ENCODE measurements around the gene PDGFA.

Gene PDGFA

DNA sequence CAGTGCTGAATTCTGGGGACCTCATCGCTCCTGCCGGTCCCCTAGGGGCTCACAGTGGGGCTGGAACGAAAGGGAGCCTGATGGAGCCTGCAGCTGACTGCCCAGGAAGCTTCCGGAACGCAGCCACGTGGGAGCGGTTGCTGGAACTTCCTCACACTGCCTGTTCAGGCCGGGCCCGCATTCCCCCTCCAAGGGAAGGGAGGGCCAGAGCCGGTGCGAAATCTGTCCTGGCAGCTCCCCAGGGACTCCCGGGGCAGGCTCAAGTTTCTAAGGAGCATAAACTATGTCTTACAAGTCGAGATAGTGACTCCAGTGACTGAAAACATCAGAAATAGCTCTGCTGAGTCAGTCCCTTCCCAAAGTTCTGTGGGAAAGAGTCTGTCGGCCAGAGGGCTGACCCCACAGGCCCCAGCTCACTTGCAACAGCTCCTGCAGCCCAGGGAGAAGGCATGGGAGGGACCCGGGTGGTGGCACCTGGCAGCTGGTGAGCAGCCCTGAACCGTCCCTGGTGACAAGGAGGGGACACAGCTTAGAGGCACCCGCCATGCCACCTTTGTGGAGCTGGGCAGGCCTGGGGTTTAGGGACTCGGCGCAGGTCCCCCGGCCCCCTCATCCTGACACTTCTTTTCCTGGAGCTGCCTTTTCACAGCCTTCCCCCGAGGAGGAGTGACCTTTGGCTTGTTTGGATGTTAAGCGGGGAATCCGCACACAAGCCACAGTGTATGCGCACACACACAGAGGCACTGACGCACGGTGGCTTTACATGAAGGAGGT is 47.6 kb downstream of the PDGFA start:
- H3K4me3 ChIP-seq (ENCODE audit: low read length) = no peak overlapping the region
- H3K36me3 ChIP-seq (ENCODE audit: control insufficient read depth, insufficient read depth, low read length, severe bottlenecking) = no peaks in the 10 kb centered on the region
- H3K9ac ChIP-seq (ENCODE audit: low read length) = no peak overlapping the region
- peak; percentile 87 for DNase-seq (ENCODE audit: low read depth)
- H3K4me1 ChIP-seq (ENCODE audit: control insufficient read depth, insufficient read depth, low read length) = peaks cover 14% of the 10 kb centered on the region
- peaks cover 7% of the 10 kb centered on the region for H3K27me3 ChIP-seq (replicated peaks; ENCODE audit: control insufficient read depth, insufficient read depth, low read length)
- peaks cover 9% of the 10 kb centered on the region for H3K9me3 ChIP-seq (ENCODE audit: control insufficient read depth, low read length)

DNA sequence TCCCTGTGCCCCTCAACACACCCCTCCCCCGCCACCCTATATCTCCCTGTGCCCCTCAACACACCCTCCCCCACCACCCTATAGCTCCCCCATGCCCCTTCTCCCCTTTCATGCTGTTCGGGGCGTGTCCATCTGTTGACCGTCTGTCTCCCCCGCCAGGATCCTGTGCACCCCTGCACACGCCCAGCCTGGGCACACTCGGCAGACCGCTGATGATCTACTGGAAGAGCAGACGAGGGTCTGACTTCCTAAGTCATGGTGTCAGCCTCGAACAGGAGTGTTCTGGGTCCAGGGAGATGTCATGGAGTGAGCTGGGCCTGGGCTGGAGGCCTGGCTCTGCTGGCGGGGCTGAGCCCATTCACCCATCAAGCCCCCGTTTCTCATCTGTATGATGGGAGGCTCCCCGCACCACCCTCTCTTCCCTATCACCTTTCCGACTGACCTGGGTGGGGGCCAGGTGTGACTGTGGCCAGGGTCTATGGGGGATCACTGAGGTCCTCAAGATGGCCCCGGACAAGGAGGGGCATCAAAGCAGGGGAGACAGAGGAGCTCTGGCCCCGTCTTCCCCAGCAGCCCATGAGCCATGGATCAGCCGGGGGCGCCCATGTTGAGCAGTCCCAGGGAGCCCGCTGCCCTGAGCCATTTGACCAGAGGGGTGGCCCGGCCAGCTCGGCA is 48.3 kb downstream of the PDGFA start:
- DNase-seq (ENCODE audit: low read depth) = no peak

DNA sequence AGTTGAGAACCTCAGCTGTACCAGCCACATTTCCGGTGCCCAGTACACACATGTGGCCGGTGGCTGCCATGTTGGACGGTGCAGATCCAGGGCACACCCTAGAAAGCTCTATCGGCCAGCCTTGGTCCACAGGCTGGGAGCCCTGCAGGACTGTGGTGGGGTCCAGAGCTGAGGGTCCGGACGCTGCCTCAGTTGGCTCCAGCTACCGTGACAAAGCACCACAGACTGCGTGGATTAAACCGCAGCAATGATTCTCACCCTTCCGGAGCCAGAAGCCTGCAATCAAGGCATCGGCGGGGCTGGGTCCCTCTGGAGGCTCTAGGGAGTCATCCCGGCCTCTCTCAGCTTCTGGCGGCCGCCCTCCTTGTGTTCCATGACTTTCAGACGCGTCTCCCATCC is 50.1 kb downstream of the PDGFA start:
- no peak overlapping the region for H3K4me3 ChIP-seq (ENCODE audit: low read length)
- H3K9ac ChIP-seq (ENCODE audit: low read length) = no peak overlapping the region
- no peak for DNase-seq (ENCODE audit: low read depth)
- no peaks in the 10 kb centered on the region for H3K36me3 ChIP-seq (ENCODE audit: control insufficient read depth, insufficient read depth, low read length, severe bottlenecking)
- H3K9me3 ChIP-seq (ENCODE audit: control insufficient read depth, low read length) = peaks cover 4% of the 10 kb centered on the region
- H3K27me3 ChIP-seq (replicated peaks; ENCODE audit: control insufficient read depth, insufficient read depth, low read length) = peaks cover 14% of the 10 kb centered on the region
- H3K4me1 ChIP-seq (ENCODE audit: control insufficient read depth, insufficient read depth, low read length) = peaks cover 18% of the 10 kb centered on the region

More for the DNA sequence above, 48.3 kb downstream of the PDGFA start:
- H3K9ac ChIP-seq (ENCODE audit: low read length) = no peak overlapping the region
- H3K9me3 ChIP-seq (ENCODE audit: control insufficient read depth, low read length) = peaks cover 9% of the 10 kb centered on the region
- no peak overlapping the region for H3K4me3 ChIP-seq (ENCODE audit: low read length)
- peaks cover 14% of the 10 kb centered on the region for H3K4me1 ChIP-seq (ENCODE audit: control insufficient read depth, insufficient read depth, low read length)
- no peaks in the 10 kb centered on the region for H3K36me3 ChIP-seq (ENCODE audit: control insufficient read depth, insufficient read depth, low read length, severe bottlenecking)
- H3K27me3 ChIP-seq (replicated peaks; ENCODE audit: control insufficient read depth, insufficient read depth, low read length) = peaks cover 14% of the 10 kb centered on the region

DNA sequence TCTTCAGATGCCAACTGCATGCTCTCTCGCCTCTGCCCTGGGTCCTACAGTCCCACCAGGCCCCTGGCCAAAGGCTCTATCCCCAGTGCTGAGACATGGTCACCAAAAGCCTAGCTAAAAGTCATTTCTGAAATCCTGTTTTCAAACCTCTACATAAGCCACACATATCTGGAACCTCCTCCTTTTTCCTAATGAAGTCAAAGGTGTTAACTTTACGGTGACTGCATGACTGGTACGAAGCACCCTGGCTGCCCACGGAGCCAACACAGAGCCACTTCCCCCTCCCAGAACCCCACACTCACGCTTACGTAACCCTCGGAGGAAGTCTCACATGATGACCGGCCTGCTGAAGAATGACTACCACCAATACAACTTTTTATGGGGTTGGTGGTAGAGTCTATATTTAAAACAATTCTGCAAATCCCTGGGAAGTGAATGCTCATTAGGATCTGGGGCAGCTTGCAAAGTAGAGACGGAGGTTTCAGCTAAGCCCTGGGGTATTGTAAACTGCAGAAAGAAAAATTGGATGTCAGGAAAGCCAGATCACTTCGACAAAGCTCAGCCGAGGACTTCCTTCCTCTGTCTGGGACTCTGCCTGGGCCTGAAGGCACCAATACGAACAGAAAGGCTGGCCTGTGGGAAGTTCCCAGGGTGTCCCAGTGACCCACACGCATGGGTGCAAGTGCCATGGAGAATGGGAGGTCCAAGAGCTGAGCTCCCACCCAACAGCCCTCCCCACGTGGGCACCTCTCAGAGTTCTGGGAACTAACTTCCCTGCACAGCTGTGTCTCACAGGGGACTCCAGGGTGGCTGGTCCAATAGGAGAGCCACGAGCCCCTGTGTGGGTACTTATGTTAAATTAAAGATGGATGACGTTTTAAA is 50.7 kb downstream of the PDGFA start:
- H3K4me1 ChIP-seq (ENCODE audit: control insufficient read depth, insufficient read depth, low read length) = peaks cover 18% of the 10 kb centered on the region
- H3K27me3 ChIP-seq (replicated peaks; ENCODE audit: control insufficient read depth, insufficient read depth, low read length) = peaks cover 19% of the 10 kb centered on the region
- H3K4me3 ChIP-seq (ENCODE audit: low read length) = no peak overlapping the region
- H3K36me3 ChIP-seq (ENCODE audit: control insufficient read depth, insufficient read depth, low read length, severe bottlenecking) = no peaks in the 10 kb centered on the region
- DNase-seq (ENCODE audit: low read depth) = no peak
- H3K9me3 ChIP-seq (ENCODE audit: control insufficient read depth, low read length) = no peaks in the 10 kb centered on the region
- no peak overlapping the region for H3K9ac ChIP-seq (ENCODE audit: low read length)

DNA sequence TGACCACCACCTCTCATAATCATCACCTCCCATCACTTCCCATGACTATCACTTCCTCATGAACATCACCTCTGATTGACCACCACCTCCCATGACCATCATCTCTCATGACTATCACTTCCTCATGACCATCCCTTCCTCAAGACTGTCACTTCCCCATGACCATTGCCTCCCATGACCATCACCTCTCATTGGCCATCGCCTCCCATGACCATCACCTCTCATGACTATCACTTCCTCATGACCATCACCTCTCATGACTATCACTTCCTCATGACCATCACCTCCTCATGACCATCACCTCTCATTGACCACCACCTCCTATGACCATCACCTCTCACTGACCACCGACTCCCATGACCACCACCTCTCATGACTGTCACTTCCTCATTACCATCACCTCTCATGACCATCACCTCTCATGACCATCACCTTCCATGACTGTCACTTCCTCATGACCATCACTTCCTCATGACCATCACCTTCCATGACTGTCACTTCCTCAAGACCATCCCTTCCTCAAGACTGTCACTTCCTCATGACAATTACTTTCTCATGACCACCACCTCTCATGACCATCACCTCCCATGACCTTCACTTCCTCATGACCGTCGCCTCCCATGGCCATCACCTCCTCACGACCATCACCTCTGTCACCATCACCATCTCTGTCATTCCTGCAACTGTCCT is 51.6 kb downstream of the PDGFA start:
- Histone ChIP-seq H3K27me3 (replicated peaks; ENCODE audit: control insufficient read depth, insufficient read depth, low read length) (peaks cover 21% of the 10 kb centered on the region), H3K36me3 (ENCODE audit: control insufficient read depth, insufficient read depth, low read length, severe bottlenecking) (no peaks in the 10 kb centered on the region), H3K9ac (ENCODE audit: low read length) (no peak overlapping the region), H3K9me3 (ENCODE audit: control insufficient read depth, low read length) (no peaks in the 10 kb centered on the region), H3K4me1 (ENCODE audit: control insufficient read depth, insufficient read depth, low read length) (peaks cover 18% of the 10 kb centered on the region), H3K4me3 (ENCODE audit: low read length) (no peak overlapping the region)
- DNase-seq (ENCODE audit: low read depth) = no peak

DNA sequence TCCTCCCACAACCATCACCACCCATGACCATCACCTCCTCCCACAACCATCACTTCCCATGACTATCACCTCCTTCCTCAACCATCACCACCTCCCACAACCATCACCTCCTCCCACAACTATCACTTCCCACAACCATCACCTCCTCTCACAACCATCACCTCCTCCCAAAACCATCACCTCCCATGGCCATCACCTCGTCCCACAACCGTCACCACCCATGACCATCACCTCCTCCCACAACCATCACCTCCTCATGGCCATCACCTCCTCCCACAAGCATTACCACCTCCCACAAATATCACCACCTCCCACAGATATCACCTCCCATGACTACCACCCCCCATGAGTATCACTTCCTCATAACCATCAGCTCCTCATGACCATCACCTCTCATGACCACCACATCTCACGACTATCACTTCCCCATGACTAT is 52.2 kb downstream of the PDGFA start:
- Histone ChIP-seq H3K9ac (ENCODE audit: low read length) (no peak overlapping the region), H3K4me1 (ENCODE audit: control insufficient read depth, insufficient read depth, low read length) (peaks cover 16% of the 10 kb centered on the region), H3K9me3 (ENCODE audit: control insufficient read depth, low read length) (no peaks in the 10 kb centered on the region), H3K36me3 (ENCODE audit: control insufficient read depth, insufficient read depth, low read length, severe bottlenecking) (no peaks in the 10 kb centered on the region), H3K4me3 (ENCODE audit: low read length) (no peak overlapping the region), H3K27me3 (replicated peaks; ENCODE audit: control insufficient read depth, insufficient read depth, low read length) (peaks cover 21% of the 10 kb centered on the region)
- no peak for DNase-seq (ENCODE audit: low read depth)

DNA sequence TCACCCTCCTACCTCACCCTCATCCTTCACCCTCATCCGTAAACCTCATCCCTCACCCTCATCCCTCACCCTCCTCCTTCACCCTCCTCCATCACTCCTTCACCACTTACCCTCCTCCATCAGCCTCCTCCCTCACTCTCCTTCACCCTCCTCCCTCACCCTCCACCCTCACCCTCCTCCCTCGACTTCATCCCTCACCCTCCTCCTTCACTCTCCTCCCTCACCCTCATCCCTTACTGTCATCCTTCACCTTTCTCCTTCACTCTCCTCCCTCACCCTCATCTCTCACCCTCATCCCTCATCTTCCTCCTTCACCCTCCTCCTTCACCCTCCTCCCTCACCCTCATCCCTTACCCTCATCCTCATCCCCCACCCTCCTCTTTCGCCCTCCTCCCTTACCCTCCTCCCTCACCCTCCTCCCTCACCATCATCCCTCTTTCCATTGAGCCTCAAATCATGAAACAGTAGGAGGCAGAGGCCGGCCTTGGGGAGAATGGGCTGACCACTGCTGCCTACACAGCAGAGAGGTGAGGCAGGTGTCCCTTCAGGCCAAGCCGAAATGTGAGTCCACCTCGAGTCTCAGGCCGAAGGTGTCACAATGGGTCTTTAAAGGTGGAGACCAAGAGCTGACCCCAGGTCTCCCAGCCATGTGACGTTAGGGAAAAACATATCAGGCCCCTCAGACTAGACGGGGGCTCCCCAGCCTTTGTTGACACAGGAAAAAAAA is 53.0 kb downstream of the PDGFA start:
- no peak for DNase-seq (ENCODE audit: low read depth)

DNA sequence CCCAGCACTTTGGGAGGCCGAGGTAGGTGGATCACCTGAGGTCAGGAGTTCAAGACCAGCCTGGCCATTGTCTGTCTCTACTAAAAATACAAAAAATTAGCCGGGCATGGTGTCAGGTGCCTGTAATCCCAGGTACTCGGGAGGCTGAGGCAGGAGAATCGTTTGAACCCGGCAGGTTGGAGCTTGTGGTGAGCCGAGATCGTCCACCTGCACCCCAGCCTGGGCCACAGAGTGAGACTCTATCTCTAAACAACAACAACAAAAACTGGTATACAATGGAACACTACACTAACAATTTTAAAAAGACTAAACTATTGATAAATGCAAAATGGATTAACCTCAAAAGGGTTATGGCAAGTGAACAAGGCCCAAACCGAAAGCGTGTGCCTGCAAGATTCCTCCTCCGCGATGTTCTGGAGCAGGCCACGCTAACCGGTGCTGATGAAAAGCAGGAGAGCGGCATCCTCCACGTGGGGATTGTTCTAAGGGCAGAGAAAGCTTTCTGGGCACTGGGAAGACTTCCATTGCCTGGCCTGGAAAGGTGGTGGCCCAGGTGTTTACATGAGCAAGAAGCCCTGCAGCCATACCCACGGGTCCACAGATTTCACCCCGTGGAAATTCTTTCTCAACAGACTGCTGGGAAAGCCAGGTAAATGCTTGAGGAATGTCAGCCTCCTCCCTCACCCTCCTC is 53.8 kb downstream of the PDGFA start:
- peaks cover 3% of the 10 kb centered on the region for H3K4me1 ChIP-seq (ENCODE audit: control insufficient read depth, insufficient read depth, low read length)
- H3K9ac ChIP-seq (ENCODE audit: low read length) = no peak overlapping the region
- no peaks in the 10 kb centered on the region for H3K36me3 ChIP-seq (ENCODE audit: control insufficient read depth, insufficient read depth, low read length, severe bottlenecking)
- H3K27me3 ChIP-seq (replicated peaks; ENCODE audit: control insufficient read depth, insufficient read depth, low read length) = peaks cover 24% of the 10 kb centered on the region
- DNase-seq (ENCODE audit: low read depth) = no peak
- no peak overlapping the region for H3K4me3 ChIP-seq (ENCODE audit: low read length)
- no peaks in the 10 kb centered on the region for H3K9me3 ChIP-seq (ENCODE audit: control insufficient read depth, low read length)

More for the DNA sequence above, 53.0 kb downstream of the PDGFA start:
- no peaks in the 10 kb centered on the region for H3K9me3 ChIP-seq (ENCODE audit: control insufficient read depth, low read length)
- H3K27me3 ChIP-seq (replicated peaks; ENCODE audit: control insufficient read depth, insufficient read depth, low read length) = peaks cover 24% of the 10 kb centered on the region
- no peaks in the 10 kb centered on the region for H3K36me3 ChIP-seq (ENCODE audit: control insufficient read depth, insufficient read depth, low read length, severe bottlenecking)
- H3K4me1 ChIP-seq (ENCODE audit: control insufficient read depth, insufficient read depth, low read length) = peaks cover 8% of the 10 kb centered on the region
- H3K4me3 ChIP-seq (ENCODE audit: low read length) = no peak overlapping the region
- H3K9ac ChIP-seq (ENCODE audit: low read length) = no peak overlapping the region

DNA sequence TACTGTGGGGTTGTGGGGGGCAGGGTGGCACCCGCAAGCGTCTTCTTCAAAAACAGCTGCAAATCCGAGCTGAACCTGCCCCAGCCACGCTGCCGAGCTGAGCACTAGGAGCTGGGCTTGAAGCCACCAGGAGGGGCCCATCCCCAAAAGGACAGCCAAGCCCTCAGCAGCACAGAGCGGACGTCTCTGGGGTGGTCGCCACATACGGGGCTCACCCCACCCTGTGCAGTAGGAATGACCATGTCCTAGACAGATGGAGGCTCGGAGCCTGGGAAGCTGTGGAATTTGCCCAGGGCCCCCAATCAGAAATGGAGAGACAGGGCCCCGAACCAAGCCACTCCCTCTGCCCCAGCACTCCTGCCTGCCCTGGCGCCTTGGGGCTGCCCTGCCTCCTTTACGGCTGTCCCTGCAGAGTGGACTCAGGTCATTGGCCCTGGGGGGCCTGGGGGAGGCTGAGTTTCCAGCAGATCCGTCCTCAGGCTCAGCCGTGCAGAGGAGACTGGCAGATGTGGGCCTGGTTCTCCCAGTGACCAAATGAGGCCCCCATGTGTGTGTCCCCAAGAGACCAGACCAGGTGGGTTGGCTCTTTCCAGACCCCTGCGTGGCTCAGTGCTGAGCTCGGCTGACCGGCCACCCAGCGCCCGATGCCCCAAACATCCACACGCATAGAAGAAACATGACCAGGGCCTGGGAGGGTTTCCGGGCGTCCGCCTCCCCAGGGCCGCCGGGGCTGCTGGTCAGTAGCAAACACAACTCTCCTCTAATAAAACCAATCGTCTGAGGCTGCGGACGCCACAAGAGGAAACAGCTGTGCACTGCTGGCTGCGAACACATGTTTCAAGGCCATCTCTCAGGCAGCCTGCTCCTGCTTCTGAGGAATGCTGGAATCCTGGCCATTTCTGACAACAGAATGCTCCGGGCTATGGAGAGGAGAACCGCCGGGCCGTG is 54.9 kb downstream of the PDGFA start:
- peaks cover 24% of the 10 kb centered on the region for H3K27me3 ChIP-seq (replicated peaks; ENCODE audit: control insufficient read depth, insufficient read depth, low read length)
- no peaks in the 10 kb centered on the region for H3K9me3 ChIP-seq (ENCODE audit: control insufficient read depth, low read length)
- peaks cover 3% of the 10 kb centered on the region for H3K4me1 ChIP-seq (ENCODE audit: control insufficient read depth, insufficient read depth, low read length)
- H3K9ac ChIP-seq (ENCODE audit: low read length) = no peak overlapping the region
- peak; percentile 74 for DNase-seq (ENCODE audit: low read depth)
- no peaks in the 10 kb centered on the region for H3K36me3 ChIP-seq (ENCODE audit: control insufficient read depth, insufficient read depth, low read length, severe bottlenecking)
- no peak overlapping the region for H3K4me3 ChIP-seq (ENCODE audit: low read length)
